AG08396 (cell line): ENCODE data around the gene CAMTA1.

ENCODE experiments used
- DNase-seq: peaks from one replicate; pipeline ENCODE4 v3.0.0; 2012; ENCODE audit warnings: low spot score, mixed read lengths

Gene CAMTA1

DNA sequence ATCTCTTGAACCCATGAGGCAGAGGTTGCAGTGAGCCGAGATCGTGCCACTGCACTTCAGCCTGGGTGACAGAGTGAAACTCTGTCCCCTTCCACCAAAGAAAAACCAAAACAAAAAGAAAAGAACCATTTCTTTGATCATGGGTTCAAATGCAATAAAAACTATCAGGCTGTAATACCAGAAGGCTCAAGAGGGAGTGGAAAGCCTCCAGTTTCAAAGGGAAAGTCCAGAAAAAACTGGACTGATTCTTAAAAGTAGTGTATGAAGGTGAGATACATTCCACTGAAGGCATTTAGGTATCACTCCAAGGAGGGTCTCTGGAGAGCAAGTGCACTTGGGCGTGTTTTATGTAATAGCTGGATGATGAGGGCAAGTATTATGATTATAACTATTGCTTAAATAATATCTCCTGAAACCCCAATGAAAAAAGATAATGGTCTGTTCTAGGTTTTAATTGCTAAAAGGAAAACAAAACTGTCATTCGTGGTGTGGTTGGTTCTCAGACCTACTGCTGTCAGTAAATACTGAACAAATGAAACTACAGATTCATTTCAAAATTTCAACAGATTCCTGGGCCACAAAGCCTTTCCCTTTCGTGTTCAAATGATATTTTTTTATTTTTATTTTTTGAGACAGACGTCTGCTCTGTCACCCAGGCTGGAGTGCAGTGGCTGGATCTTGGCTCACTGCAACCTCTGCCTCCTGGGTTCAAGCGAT lies 6.0 kb upstream of the CAMTA1 start:
- DNase-seq = no peak

DNA sequence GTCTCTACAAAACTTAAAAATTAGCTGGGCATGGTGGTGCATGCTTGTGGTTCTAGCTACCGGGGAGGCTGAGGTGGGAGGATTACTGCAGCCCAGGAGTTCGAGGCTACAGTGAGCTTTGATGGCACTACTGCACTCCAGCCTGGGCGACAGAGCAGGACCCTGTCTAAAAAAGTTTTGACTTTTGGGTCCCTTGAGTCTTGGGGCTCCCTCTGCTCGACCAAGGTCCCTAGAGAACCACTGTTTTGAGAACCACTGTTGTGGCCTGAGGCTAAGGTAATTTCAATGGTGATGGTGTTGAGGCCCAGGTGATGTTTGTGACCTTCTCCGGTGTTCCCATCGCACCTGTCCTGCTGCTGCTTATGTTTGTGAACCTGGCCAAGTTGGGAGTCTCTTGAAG lies 3.1 kb upstream of the CAMTA1 start:
- no peak for DNase-seq

DNA sequence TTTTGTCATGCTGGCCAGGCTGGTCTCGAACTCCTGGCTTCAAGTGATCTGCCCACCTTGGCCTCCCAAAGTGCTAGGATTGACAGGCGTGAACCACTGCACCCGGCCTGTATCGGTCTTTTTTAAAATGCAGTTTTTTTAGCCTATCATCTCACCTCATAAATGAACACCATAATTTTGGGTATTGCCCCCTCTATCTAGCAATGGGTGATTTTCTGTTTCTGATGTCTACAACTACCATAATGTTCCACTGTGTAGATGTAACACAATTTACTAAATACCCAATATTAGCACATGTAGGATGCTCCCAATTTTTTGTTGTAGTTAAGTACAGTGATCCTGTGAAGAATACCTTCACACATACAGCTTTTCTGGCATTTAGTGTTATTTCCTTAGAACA lies 2.0 kb upstream of the CAMTA1 start:
- DNase-seq = no peak

DNA sequence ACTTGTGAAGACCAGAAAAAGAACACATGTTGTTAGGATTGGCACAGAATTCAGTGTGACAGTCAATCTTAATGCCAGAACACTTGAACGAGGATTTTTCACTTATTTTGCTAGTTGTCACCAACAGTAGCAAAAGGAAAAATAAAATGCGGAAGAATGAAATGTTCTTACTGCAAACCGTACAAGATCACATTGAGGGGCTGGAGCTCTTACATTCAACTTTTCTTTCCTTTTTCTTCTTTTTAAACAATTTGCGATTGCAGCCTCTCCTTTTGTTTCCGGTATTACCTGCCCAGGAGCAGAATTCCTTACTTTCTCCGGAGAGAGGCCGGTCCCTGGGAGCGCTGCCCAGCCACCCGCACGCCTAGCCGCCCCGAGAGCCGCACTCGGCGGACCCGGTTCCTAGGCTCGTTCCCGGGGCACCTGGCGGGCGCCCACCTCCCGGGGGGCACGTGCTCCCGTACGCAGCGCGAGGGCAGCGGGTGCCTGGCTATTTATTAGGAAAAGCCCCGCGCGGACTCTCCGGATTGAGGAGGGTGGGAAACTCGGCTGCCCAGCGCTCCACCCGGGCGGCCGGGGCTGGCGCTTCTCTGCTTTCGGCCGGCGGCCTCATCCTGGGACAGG lies 1.2 kb upstream of the CAMTA1 start:
- DNase-seq = no peak

DNA sequence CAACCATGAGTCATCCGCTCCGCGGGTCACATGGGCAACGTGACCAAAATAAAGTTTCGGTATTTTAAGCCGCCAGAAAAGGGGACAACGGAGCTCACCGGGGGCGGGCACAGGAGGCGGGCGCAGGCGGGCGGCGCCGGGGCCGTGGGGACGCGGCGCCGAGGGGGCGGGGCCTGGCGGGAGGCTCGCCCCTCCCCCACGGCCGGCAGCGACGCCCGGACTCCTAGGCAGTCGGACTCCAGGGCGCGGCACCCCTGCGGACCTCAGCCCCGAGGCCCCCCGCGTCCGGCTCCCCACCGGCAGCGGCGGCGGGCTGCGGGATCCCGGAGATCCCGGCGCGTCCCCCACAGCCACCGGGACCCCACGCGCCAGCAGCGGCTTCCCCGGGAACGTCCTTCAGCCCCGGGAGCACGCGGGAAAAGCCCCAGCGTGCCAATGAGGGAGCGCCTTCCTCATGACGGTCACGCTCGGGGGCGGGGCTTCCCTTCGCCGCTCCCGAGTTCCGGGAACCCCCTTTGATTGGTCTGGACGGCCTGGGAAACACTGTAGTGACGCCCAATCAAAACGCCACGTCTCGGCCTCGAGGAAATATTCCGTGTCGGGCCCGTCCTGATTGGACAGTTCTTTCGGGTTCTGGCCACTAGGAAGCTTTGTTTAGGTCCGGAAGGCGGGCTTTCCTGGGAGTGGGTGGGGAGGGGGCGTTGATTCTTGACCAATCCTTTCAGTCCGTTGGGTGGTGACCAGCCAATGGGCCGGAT lies 515 bp upstream of the CAMTA1 start:
- DNase-seq = peak; percentile 100

DNA sequence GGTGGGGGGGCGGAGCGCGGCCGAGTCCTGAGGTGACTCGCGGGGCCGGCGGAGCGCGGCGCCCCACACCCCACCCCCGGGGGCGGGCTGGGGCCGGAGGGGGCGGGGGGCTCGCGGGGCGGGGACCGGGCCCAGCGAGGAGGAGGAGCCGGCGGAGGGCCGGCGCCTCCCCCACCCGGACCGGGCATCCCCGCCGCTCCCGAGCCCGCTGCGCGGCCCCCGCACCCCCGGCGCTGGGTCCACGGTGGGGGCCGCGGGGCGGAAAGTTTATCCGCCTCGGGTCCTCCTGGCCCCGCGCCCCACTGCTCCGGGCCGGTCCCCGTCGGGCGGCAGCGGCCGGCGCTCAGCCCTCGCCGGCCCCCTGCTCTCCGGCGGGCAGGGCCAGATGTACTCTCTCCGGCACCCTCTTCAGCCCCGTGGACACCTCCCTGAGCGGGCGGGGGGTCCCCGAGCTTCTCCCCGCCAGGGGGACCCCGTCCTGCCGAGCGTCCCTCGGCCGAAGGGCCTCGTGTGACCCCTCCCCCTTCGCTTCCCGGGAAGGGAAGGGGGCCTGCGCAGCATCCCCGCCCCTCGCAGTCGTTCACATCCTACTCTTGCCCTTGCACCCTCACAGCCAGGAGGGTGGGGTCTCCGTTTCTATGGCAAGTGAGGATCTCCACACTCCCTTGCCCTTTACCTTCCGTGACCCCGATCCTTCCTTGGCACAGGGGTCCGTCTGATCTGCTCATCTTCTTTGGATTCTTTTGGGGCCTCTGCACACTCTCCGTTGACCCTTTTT lies 663 bp downstream of the CAMTA1 start:
- DNase-seq = peak; percentile 84

DNA sequence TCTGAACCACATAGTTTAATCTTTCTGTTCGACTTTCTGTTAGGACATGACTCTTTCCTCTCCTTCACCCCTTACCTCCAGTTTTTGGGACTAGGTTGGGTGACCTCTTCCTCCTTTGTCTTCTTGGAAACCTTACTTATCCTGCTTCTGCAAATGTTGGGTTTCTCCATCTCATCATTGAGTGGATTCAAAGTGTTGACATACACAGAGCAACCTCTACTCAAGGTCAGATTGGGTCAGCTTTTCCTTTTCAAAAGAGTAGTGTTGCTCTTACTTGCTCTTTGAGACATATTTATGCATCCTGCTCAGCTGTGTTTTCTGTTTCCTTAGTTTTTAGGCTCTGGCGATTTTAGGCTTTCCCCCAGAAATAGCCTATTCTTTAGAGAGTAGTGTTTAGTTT lies 3.7 kb downstream of the CAMTA1 start:
- no peak for DNase-seq

DNA sequence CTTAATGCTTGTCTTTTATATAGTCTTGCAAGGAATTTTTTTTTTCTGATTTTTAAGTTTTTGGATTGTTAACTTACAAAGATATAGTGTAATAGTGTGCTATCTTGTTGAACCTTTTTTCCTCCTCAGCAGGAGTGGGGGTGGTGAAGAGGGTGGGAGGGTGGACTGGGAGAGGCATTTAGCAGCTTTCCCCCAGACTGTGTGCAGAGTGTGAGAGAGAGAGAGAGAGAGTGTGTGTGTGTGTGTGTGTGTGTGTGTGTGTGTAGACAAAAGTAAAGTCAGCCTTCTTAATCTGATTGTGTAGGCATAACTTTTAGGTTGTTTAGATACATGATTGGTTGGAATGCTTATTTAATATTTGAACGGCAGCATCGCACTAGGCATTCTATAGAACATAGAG lies 4.9 kb downstream of the CAMTA1 start:
- no peak for DNase-seq

DNA sequence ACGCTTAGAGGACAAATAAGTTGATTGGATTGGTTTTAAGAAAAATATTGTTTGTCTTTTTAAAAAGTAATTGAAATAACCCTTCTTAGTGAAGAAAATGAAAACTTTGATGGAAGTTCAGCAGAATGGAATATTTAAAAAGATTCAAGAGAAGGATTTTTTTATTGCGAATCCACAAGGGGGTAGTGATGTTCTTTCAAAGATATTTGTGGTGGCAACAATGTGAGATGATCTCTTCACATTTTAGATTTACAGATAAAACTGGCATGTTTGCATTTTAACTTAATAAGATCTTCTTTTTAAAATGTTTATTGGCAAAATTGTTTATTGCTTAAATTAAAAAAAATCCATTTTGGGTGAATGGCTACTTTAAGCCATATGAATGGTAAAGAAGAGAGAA lies 8.9 kb downstream of the CAMTA1 start:
- DNase-seq = peak; percentile 39

DNA sequence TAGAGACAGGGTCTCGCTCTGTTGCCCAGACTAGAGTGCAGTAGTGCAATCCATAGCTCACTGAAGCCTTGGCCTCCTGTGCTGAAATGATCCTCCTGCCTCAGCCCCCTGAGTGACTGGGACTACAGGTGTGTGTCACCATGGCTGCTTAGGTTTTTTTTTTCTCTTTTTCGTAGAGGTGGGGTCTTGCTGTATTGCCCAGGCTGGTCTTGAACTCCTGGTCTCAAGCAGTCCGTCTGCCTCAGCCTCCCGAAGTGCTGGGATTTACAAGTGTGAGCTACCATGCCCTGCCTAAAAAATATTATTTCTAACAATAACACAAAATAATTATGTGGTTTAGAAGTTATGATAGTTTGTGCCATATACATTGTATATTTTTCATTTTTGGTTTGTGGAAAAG lies 9.9 kb downstream of the CAMTA1 start:
- no peak for DNase-seq

DNA sequence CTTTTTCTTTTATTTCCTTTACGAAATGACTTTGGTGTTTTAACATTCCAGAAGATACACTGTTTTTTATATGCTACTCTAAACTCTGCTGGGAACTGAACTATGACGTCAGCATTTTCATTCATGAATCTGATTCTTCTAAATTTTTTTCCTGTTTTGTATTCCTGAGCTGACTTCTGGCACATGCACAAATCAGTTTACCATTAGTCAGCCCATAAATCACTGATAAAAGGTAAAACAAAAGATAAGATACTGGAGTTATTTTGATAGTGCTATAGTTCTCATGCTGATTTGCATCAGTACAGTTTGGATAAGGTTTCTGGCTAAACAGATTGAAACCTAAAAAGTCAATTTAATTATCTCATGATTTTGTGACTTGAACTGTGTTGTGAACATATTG lies 10.4 kb downstream of the CAMTA1 start:
- DNase-seq = peak; percentile 57

DNA sequence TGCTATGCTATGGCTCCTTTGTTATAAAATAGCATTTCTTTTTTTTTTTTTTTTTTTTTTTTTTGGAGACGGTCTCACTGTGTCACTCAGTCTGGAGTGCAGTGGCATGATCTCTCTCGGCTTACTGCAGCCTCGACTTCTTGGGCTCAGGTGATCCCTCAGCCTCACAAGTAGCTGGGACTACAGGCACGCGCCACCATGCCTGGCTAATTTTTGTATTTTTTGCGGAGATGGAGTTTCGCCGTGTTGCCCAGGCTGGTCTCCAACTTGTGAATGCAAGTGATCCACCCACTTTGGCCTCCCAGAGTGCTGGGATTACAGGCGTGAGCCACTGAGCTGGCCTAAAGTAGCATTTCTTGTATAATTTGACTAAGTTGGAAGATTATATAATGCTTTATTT lies 10.8 kb downstream of the CAMTA1 start:
- DNase-seq = no peak

DNA sequence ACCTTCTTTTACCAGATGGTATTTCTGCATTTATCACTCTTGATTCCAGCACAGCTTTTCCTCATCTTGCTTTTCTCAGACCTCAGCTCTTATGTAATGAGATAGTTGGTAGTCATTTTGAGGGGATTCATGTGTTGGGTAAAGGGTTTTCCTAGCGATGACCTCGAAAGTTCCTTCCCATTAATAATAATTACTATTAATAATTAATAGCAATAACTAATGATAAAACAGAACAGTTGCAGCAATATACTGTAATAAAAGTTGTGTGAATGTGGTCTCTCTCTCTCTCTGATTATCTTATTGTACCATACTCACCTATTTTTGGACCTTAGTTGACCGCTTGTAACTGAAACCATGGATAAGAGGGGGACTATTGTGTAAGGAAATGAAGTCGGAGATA lies 14.2 kb downstream of the CAMTA1 start:
- DNase-seq = no peak

DNA sequence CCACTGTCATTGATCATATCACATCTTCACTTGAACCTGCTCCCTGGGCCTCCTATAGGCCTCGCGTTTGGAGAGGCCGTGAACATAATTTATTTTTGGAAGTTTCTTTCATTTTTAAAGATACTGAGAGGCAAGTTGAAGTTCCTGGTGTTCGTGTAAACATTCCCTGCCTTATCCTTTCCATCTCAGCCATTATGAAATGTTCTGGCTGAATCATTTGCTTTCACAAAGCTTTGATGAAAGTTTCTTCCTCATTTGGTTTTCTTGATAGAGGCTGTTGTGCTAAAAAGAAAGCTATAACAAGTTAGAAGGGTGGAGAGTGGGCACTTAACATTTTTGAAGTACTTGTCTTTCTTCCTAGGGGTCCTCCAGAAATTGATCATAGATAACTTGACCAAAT lies 15.5 kb downstream of the CAMTA1 start:
- DNase-seq = peak; percentile 43

DNA sequence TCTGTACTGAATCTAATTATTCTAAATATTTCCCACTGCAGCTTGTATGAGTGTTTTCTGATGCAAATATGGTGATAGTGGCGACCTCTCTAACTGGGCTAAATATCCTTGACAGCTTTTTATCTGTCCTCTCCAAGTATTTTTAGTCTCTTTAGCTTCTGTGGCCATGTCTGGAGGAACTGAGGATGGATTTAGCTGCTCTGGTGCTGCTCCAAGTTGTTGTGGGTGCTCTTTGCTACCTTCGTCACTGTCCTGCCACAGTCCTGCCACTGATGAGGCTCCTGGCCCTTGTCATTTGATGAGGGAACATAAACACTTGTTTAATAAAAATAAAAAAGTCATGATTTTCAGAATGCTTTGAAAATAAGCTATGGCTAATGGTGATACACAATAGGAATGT lies 15.9 kb downstream of the CAMTA1 start:
- DNase-seq = no peak

DNA sequence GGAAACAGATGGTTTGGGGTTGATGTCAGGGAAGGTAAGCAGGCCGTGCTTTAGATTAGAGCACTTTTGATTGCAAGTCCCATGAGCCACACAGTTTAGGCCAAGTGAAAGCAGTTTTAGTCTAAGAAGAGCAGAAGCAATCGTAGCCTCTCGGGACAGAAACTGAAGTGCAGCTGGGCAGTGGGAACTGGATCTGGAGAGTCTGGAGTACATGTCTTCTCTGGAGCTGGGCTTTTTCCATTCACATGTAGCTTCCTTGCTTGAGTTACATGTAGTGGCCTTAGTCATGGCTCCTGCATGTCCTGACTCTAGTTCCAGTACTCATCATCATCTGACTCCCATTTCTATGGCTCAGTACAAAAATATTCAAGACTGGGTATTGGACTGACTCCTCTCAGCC lies 16.7 kb downstream of the CAMTA1 start:
- DNase-seq = peak; percentile 43

DNA sequence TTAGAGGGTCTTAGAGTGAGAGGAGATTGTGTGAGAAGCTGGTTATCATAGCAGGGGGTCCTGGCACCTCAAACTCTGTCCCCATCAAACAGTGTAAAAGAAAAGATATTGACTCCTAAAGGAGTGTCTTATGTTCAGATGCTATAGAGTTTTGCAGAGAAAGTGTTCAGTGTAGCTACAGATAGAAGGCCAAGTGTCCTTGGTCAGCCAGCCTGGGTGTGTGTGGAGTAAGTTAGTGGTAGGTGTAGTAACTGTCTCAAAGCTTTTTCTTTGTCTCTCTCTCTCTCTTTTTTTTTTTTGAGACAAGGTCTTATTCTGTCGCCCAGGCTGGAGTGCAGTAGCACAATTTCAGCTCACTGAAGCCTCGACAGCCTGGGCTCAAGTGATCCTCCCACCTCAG lies 17.2 kb downstream of the CAMTA1 start:
- DNase-seq = no peak

DNA sequence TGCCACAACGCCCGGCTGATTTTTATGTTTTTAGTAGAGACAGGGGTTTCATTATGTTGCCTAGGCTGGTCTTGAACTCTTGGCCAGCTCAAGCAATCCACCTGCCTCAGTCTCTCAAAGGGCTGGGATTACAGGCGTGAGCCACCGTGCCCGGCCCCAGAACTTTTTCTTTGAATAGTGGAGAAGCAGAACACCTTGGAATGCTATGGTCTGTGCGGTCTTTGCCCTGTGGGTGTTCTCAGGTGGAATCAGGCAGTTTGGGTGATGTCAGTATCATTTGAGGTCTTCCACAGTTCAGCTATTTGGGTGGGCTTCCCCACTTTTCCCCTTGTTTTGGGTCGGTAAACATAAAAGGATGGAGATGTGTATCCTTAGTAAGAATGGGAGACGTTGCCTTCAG lies 17.6 kb downstream of the CAMTA1 start:
- DNase-seq = no peak

DNA sequence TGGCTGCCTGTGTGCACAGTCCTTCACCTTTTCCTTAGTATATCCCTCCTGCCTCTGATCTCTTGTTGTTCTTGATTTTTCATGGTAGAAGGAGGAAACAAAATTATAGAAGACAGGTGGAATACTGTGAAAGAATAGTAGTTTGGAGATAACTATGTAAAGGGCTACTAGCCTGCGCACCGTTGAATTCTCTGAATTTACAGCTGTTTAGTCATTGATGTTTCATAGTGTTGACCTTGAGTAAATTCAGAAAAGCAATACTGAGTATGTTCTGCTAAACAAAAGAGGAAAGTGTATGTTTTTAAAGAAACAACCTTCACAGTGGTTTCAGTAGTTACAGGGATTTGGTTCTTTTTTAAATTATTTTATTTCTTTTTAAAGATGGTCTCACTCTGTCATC lies 18.1 kb downstream of the CAMTA1 start:
- peak; percentile 16 for DNase-seq

DNA sequence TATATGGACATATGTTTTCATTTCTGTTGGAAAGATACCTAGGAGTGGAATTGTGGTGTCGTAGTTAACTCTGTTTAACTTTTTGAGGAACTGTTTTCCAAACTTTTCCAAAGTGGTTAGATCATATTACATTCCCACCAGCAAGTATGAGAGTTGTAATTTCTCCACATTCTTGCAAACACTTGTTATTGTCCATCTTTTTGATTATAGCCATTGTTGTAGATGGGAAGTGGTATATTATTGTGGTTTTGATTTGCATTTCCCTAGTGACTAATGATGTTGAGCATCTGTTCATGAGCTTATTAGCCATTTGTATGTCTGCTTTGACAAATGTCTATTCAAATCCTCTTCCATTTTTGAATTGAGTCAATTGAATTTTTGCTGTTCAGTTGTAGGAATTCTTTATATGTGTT lies 19.8 kb downstream of the CAMTA1 start:
- DNase-seq = no peak

DNA sequence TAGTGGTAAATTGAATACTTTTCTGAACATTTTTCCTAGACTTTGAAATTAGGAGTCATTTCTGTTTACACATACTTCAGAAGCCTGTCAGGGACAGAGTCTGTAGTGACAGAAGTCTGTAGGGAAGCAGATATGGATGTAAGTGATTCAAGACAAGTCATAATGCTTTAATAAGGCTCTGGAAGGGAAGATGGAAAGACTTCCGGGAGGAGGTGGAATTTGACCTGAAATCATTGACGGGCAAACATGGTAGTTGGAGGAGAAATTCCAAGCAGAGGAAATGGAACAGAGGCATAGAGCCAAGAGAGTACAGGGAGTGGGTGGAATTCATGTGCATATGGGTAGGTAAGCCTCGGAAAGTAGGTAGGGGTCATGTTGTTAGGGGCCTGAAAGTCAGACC lies 22.5 kb downstream of the CAMTA1 start:
- no peak for DNase-seq

DNA sequence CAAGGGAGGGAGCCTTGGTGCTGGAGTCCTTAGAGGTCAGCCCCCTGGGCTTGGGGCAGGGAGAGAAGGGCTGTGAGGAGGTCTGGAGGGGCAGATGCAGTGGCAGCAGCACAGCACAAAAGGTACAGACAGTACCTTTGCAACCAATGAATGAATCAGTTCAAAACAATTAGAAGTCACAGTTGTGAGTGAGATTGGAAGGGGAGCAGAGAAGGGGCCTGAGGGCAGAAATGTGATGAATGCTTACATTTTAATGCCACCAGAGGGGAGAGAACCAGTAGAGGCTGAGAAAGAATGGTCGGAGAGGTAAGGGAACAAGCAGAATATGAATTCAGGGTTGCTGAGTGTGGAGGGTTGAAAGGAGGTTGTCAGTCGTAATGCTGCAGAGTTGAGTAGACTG lies 24.2 kb downstream of the CAMTA1 start:
- no peak for DNase-seq
